Spleen (tissue), 13 donors: ENCODE data around the gene GKAP1. TPM values are rescaled to one million over a fixed set of nuclear protein-coding genes. Genes with fewer than 3 reads are reported as not detected.
A peak's percentile ranks its signal among the peaks of the same experiment; 100 is the strongest.
"Not testable (repeated sequence)": the region's sequence is repeated elsewhere in the genome, so short reads cannot be mapped to it uniquely, and the experiment has no call there.

Experiments used
- DNase-seq: peaks from one replicate; pipeline ENCODE4 v3.0.0-alpha.2; 2020
- H3K27ac ChIP-seq, 8 donors: fragments of 200-600 bp; sonication (generic) in 7 of 8; 1 replicate in 4 of 8; 2 replicates in 4 of 8; pipeline versions ENCODE4 v1.5.0 to v1.8.0; 2016 to 2021; ENCODE audit warnings: inconsistent platforms in 4 of 8, mild to moderate bottlenecking in 4 of 8, moderate library complexity in 1 of 8
- H3K27me3 ChIP-seq, 7 donors: fragments of 200-600 bp; sonication (generic) in 6 of 7; replicated peaks in 1 of 7; 1 replicate in 4 of 7; 2 replicates in 3 of 7; pipeline versions ENCODE4 v1.5.0 to v1.8.0; 2016 to 2021; ENCODE audit warnings: inconsistent platforms in 3 of 7, mild to moderate bottlenecking in 1 of 7
- H3K36me3 ChIP-seq, 6 donors: fragments of 200-600 bp; sonication (generic) in 5 of 6; 1 replicate in 4 of 6; 2 replicates in 2 of 6; pipeline versions ENCODE4 v1.5.0 to v1.8.0; 2016 to 2021; ENCODE audit warnings: inconsistent platforms in 2 of 6
- H3K4me1 ChIP-seq, 6 donors: fragments of 200-600 bp; sonication (generic) in 5 of 6; 1 replicate in 3 of 6; 2 replicates in 3 of 6; pipeline versions ENCODE4 v1.5.0 to v1.8.0; 2016 to 2021; ENCODE audit warnings: inconsistent platforms in 3 of 6
- H3K4me3 ChIP-seq, 8 donors: fragments of 200-600 bp; sonication (generic) in 7 of 8; 1 replicate in 4 of 8; 2 replicates in 4 of 8; pipeline versions ENCODE4 v1.5.0 to v1.8.0; 2016 to 2021; ENCODE audit warnings: inconsistent platforms in 4 of 8, mild to moderate bottlenecking in 4 of 8, moderate library complexity in 2 of 8
- H3K9me3 ChIP-seq, 8 donors: fragments of 200-600 bp; sonication (generic) in 7 of 8; 1 replicate in 4 of 8; 2 replicates in 4 of 8; pipeline versions ENCODE4 v1.5.0 to v1.8.0; 2016 to 2021; ENCODE audit warnings: inconsistent platforms in 4 of 8
- CTCF ChIP-seq, 11 experiments: fragments of 200-600 bp in 7 of 11; fragments of 450-650 bp in 4 of 11; sonication (generic) in 4 of 11; IDR thresholded peaks in 8 of 11; conservative IDR thresholded peaks in 3 of 11; 1 replicate in 7 of 11; 2 replicates in 4 of 11; pipeline versions ENCODE4 v1.4.0 to v1.8.0; 2016 to 2021; ENCODE audit warnings: antibody characterized with exemption in 11 of 11, inconsistent platforms in 4 of 11, mild to moderate bottlenecking in 1 of 11
- POLR2AphosphoS5 ChIP-seq, 3 donors: sonication (generic); formaldehyde crosslinking; IDR thresholded peaks; one replicate each; pipeline ENCODE4 v1.5.1; 2017; ENCODE audit warnings: antibody characterized with exemption in 3 of 3
- WGBS, 5 donors: extraction: QIAGEN DNeasy Blood & Tissue Kit in 3 of 5; methylation state at CpG; one replicate each; pipeline versions ENCODE4 v1.1.5 to v1.1.7; 2013 to 2018; 5-methylcytosine and 5-hydroxymethylcytosine counted together
- intact Hi-C: fragments of 100-400 bp; cut with DNase I; formaldehyde crosslinking; loops from one replicate; pipeline ENCODE4 v1.15.0; 2023; ENCODE audit warnings: low total_unique reads
- long read RNA-seq, 2 donors: transcript quantifications; one replicate each; lab custom pipeline, GENCODE V29; 2026
- polyA plus RNA-seq, 3 donors: library from polyadenylated mRNA; stranded (reverse); fragments of 200-250 nt; gene quantifications; one replicate each; pipeline ENCODE4 v1.2.1, GENCODE V29; 2013
- total RNA-seq, 7 donors: library from RNA; depleted of rRNA in 3 of 7; stranded (reverse); fragments of >200 nt in 3 of 7; fragmentation: NEBNext Ultra II Directional in 4 of 7; extraction: Animal tissue kit (Norgen Biotek cat#: 25700) in 4 of 7; gene quantifications; one replicate each; pipeline versions ENCODE4 v1.1.0 to v1.2.1, GENCODE V29; 2016 to 2021
- donor health status: healthy with polysubstance abuse.
- donor health status: DM: no; HTN: no; CAD: no; lungs with moderate emphysema.
- donor health status: DM: no; HTN: no; CAD: no.
- donor health status: Bipolar disorder and iron deficiency.
- donor health status: healthy.
- donor health status: DM: no; HTN: no; CAD: no.
- donor health status: DM: yes; HTN: yes; CAD: no.

Gene GKAP1
- 10 to 100 TPM in 1 of 7 donors, 1 to 10 TPM in 6; 3.9 to 15.8 (median 6.1) TPM for total RNA-seq
- 1 to 10 TPM; 5.4 to 8.2 (median 5.9) TPM for polyA plus RNA-seq
- long read RNA-seq, donor 1, partial matches to known transcripts, result 0 of 1 reads
- long read RNA-seq, donor 1, other reads (novel, unspliced or antisense), result 0 of 1 reads
- long read RNA-seq, donor 2, partial matches to known transcripts, result 0 of 1 reads
- long read RNA-seq, donor 2, other reads (novel, unspliced or antisense), result 0 of 1 reads

GRCh38 chr9:83817356-83818278 is at the start of gene GKAP1:
Gene GKAP1, minus strand, starts transcription at chr9:83817769. Its CDS starts 11,252 bp downstream, at chr9:83806517.
- TF ChIP-seq POLR2AphosphoS5 (IDR thresholded peaks at IDR 0.05) (peak; percentile 19 to 69 (median 54)), CTCF (IDR thresholded peaks at IDR 0.05 in 8 of 11, conservative IDR thresholded peaks at IDR 0.05 in 3 of 11) (peak in 3 of 11 experiments; percentile 34 to 48 (median 35))
- Histone ChIP-seq H3K4me3 (peak within 1 kb of the TSS; percentile 48 to 84 (median 68)), H3K27ac (peak within 1 kb of the TSS; percentile 78 to 93 (median 88)), H3K4me1 (peaks cover 4 to 12% (median 8%) of the 10 kb centered on the region in 6 donors)
- intact Hi-C loops, H3K27me3 ChIP-seq, H3K9me3 ChIP-seq, H3K36me3 ChIP-seq: not testable (repeated sequence)
- WGBS, 5 donors, result 0 to 2% (median 0%) methylated on average over 12 to 103 of the region's 103 CpGs
- DNase-seq, result peak; percentile 96

DNA sequence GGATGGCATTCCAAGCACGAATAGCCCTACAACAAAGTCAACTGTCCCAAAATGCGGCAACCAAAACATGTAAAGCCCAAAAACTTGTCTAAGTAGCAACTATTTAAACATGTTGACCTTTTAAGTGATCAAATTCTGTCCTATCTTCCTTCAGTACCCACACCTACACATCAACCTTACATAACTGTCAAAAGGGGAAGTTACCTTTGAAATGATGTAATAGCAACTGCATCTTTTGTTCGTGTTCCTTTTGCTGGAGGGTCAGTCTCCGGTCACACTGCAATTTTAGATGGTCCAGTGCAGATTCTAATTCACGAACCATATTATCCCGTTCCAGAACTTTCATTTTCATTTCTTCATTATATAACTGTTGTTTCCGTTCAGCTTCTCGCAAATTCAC is 32.3 kb upstream of the GKAP1 start:
- 79 to 85% (median 84%) methylated on average over 8 of the region's 8 CpGs for WGBS, 5 donors

GRCh38 chr9:83837070-83837643 is 19.6 kb upstream of the GKAP1 start:
- H3K9me3 ChIP-seq, H3K4me3 ChIP-seq, H3K27me3 ChIP-seq, H3K4me1 ChIP-seq, DNase-seq, H3K36me3 ChIP-seq, H3K27ac ChIP-seq, intact Hi-C loops: not testable (repeated sequence)
- TF ChIP-seq CTCF (IDR thresholded peaks at IDR 0.05 in 8 of 11, conservative IDR thresholded peaks at IDR 0.05 in 3 of 11), result peak in 1 of 11 experiments; percentile 5
- WGBS, 5 donors, result 72 to 81% (median 79%) methylated on average over 4 to 7 of the region's 7 CpGs

More for the DNA sequence above, 32.3 kb upstream of the GKAP1 start:
- H3K9me3 ChIP-seq, H3K4me3 ChIP-seq, H3K27ac ChIP-seq, H3K27me3 ChIP-seq, DNase-seq, H3K4me1 ChIP-seq, intact Hi-C loops: not testable (repeated sequence)
- peaks cover 0 to 32% (median 2%) of the 10 kb centered on the region in 6 donors for H3K36me3 ChIP-seq

GRCh38 chr9:83830426-83831071 is 13.0 kb upstream of the GKAP1 start:
- H3K9me3 ChIP-seq, H3K27ac ChIP-seq, H3K4me3 ChIP-seq, H3K4me1 ChIP-seq, H3K27me3 ChIP-seq, intact Hi-C loops, DNase-seq, H3K36me3 ChIP-seq: not testable (repeated sequence)
- WGBS, 5 donors, result 86 to 92% (median 89%) methylated on average over 5 of the region's 5 CpGs

GRCh38 chr9:83824986-83825623 is 7.5 kb upstream of the GKAP1 start:
- H3K36me3 ChIP-seq, DNase-seq, H3K27me3 ChIP-seq, intact Hi-C loops, H3K27ac ChIP-seq, H3K4me1 ChIP-seq, H3K9me3 ChIP-seq, H3K4me3 ChIP-seq: not testable (repeated sequence)
- WGBS, 5 donors, result 81 to 96% (median 93%) methylated on average over 3 of the region's 3 CpGs

GRCh38 chr9:83817011-83817355 is 586 bp downstream of the GKAP1 start:
- DNase-seq, H3K36me3 ChIP-seq, intact Hi-C loops, H3K9me3 ChIP-seq, H3K27me3 ChIP-seq: not testable (repeated sequence)
- H3K27ac ChIP-seq, result peak overlapping the region; percentile 78 to 93 (median 88)
- whole genome bisulfite sequencing, 5 donors, result 0 to 2% (median 1%) methylated on average over 24 to 38 of the region's 38 CpGs
- peaks cover 4 to 12% (median 8%) of the 10 kb centered on the region in 6 donors for H3K4me1 ChIP-seq
- peak overlapping the region; percentile 48 to 84 (median 68) for H3K4me3 ChIP-seq

DNA sequence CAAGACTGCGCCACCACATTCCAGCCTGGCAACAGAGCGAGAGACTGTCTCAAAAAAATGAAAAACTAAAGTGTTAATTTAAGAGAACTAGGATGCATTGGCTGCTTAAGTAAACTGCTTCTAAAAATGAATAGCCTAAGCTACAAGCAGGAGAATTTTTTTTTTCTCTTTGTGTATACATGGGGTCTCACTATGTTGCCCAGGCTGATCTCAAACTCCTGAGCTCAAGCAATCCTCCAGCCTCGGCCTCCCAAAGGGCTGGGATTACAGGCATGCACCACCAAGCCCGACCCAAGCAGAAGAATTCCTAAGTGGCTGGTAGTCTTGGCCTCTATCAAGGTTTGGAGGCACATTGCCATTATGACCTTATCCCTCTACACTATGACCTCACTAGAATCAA is 2.4 kb downstream of the GKAP1 start:
- H3K36me3 ChIP-seq, DNase-seq, intact Hi-C loops, H3K9me3 ChIP-seq, H3K27me3 ChIP-seq, H3K4me3 ChIP-seq, H3K27ac ChIP-seq: not testable (repeated sequence)
- WGBS, 5 donors, result 97 to 99% (median 97%) methylated on average over 4 of the region's 4 CpGs
- H3K4me1 ChIP-seq, result peaks cover 4 to 12% (median 8%) of the 10 kb centered on the region in 6 donors

GRCh38 chr9:83809213-83809612 is 8.4 kb downstream of the GKAP1 start:
- H3K4me1 ChIP-seq, H3K4me3 ChIP-seq, H3K9me3 ChIP-seq, intact Hi-C loops, H3K27ac ChIP-seq, DNase-seq, H3K27me3 ChIP-seq: not testable (repeated sequence)
- H3K36me3 ChIP-seq, result peaks cover 0 to 18% (median 3%) of the 10 kb centered on the region in 6 donors
- WGBS, 5 donors, result 23 to 89% (median 84%) methylated on average over 1 of the region's 1 CpG
